HG03469 (cell line): ENCODE data around the gene CLASP1.
"Not testable (repeated sequence)": the region's sequence is repeated elsewhere in the genome, so short reads cannot be mapped to it uniquely, and the experiment has no call there.

Source experiments
- ATAC-seq: cut with Tn5 transposase; IDR thresholded peaks from one replicate; pipeline ENCODE4 v1.9.1; 2021; ENCODE audit warnings: mild to moderate bottlenecking, moderate library complexity, moderate number of reproducible peaks; ENCODE audit not compliant: unreplicated experiment

CLASP1 gene

GRCh38 chr2:121649149-121649595 is at the start of gene CLASP1:
CLASP1 (minus strand) TSS chr2:121649462; CDS start chr2:121605895, 43,567 bp downstream.
- ATAC-seq: no peak

GRCh38 chr2:121698318-121698930 is 49.2 kb upstream of the CLASP1 start:
- no peak for ATAC-seq

- no peak for ATAC-seq
Observed at GRCh38 chr2:121697108-121697631, 47.9 kb upstream of the CLASP1 start.

GRCh38 chr2:121696410-121696930 is 47.2 kb upstream of the CLASP1 start:
- no peak for ATAC-seq

GRCh38 chr2:121695171-121695451 is 45.8 kb upstream of the CLASP1 start:
- ATAC-seq: no peak

- no peak for ATAC-seq
Observed at GRCh38 chr2:121694398-121695170, 45.3 kb upstream of the CLASP1 start.

GRCh38 chr2:121690572-121690971 is 41.3 kb upstream of the CLASP1 start:
- ATAC-seq: not testable (repeated sequence)

GRCh38 chr2:121690095-121690494 is 40.8 kb upstream of the CLASP1 start:
- no peak for ATAC-seq

- ATAC-seq: no peak
Observed at GRCh38 chr2:121689356-121689755, 40.1 kb upstream of the CLASP1 start.

- ATAC-seq: no peak
Observed at GRCh38 chr2:121688820-121689219, 39.6 kb upstream of the CLASP1 start.

GRCh38 chr2:121686902-121687301 is 37.6 kb upstream of the CLASP1 start:
- no peak for ATAC-seq

- ATAC-seq: no peak
Observed at GRCh38 chr2:121686218-121686617, 37.0 kb upstream of the CLASP1 start.

GRCh38 chr2:121682396-121683298 is 33.4 kb upstream of the CLASP1 start:
- no peak for ATAC-seq

GRCh38 chr2:121677855-121678254 is 28.6 kb upstream of the CLASP1 start:
- no peak for ATAC-seq

- not testable (repeated sequence) for ATAC-seq
Observed at GRCh38 chr2:121671621-121672020, 22.4 kb upstream of the CLASP1 start.

GRCh38 chr2:121670181-121670580 is 20.9 kb upstream of the CLASP1 start:
- ATAC-seq: no peak

GRCh38 chr2:121667618-121668017 is 18.4 kb upstream of the CLASP1 start:
- ATAC-seq: no peak

- no peak for ATAC-seq
Observed at GRCh38 chr2:121666042-121666441, 16.8 kb upstream of the CLASP1 start.

- no peak for ATAC-seq
Observed at GRCh38 chr2:121665504-121665903, 16.2 kb upstream of the CLASP1 start.

GRCh38 chr2:121664713-121665112 is 15.5 kb upstream of the CLASP1 start:
- ATAC-seq: no peak

- ATAC-seq: no peak
Observed at GRCh38 chr2:121664086-121664485, 14.8 kb upstream of the CLASP1 start.
